ENCODE measurements around the gene MYO7B.

MYO7B gene

GRCh38 chr2:127658641-127659407 lies 123.3 kb downstream of the MYO7B start:
- DNase-seq (ENCODE audit: low read depth): no peak
- H3K4me3 ChIP-seq (ENCODE audit: low read depth, low read length): no peak overlapping the region
- no peak for TF ChIP-seq CTCF (IDR thresholded peaks at IDR 0.05; ENCODE audit: control insufficient read depth, extremely low read depth, insufficient read depth)

GRCh38 chr2:127659408-127660290 lies 124.2 kb downstream of the MYO7B start:
- no peak for TF ChIP-seq CTCF (IDR thresholded peaks at IDR 0.05; ENCODE audit: control insufficient read depth, extremely low read depth, insufficient read depth)
- DNase-seq (ENCODE audit: low read depth): no peak
- H3K4me3 ChIP-seq (ENCODE audit: low read depth, low read length): no peak overlapping the region

- TF ChIP-seq CTCF (IDR thresholded peaks at IDR 0.05; ENCODE audit: control insufficient read depth, extremely low read depth, insufficient read depth): no peak
- no peak overlapping the region for H3K4me3 ChIP-seq (ENCODE audit: low read depth, low read length)
- DNase-seq (ENCODE audit: low read depth): no peak
Observed at GRCh38 chr2:127660291-127660578, 124.8 kb downstream of the MYO7B start.

- no peak for DNase-seq (ENCODE audit: low read depth)
- TF ChIP-seq CTCF (IDR thresholded peaks at IDR 0.05; ENCODE audit: control insufficient read depth, extremely low read depth, insufficient read depth): no peak
- H3K4me3 ChIP-seq (ENCODE audit: low read depth, low read length): no peak overlapping the region
Observed at GRCh38 chr2:127661072-127661649, 125.7 kb downstream of the MYO7B start.

- no peak for TF ChIP-seq CTCF (IDR thresholded peaks at IDR 0.05; ENCODE audit: control insufficient read depth, extremely low read depth, insufficient read depth)
- DNase-seq (ENCODE audit: low read depth): no peak
- no peak overlapping the region for H3K4me3 ChIP-seq (ENCODE audit: low read depth, low read length)
Observed at GRCh38 chr2:127661949-127662510, 126.5 kb downstream of the MYO7B start.

- no peak overlapping the region for H3K4me3 ChIP-seq (ENCODE audit: low read depth, low read length)
- DNase-seq (ENCODE audit: low read depth): no peak
- TF ChIP-seq CTCF (IDR thresholded peaks at IDR 0.05; ENCODE audit: control insufficient read depth, extremely low read depth, insufficient read depth): no peak
Observed at GRCh38 chr2:127662937-127663565, 127.6 kb downstream of the MYO7B start.

All from LNCaP clone FGC (cell line).